HG02763 (cell line): Measurements from ENCODE around the gene CHD9NB.
A peak's percentile ranks its signal among the peaks of the same experiment; 100 is the strongest.
"Not testable (repeated sequence)": the region's sequence is repeated elsewhere in the genome, so short reads cannot be mapped to it uniquely, and the experiment has no call there.

Experiments used
- ATAC-seq: cut with Tn5 transposase; IDR thresholded peaks from one replicate; pipeline ENCODE4 v1.9.1; 2021; ENCODE audit warnings: mild to moderate bottlenecking, moderate library complexity; ENCODE audit not compliant: unreplicated experiment

CHD9NB gene

DNA sequence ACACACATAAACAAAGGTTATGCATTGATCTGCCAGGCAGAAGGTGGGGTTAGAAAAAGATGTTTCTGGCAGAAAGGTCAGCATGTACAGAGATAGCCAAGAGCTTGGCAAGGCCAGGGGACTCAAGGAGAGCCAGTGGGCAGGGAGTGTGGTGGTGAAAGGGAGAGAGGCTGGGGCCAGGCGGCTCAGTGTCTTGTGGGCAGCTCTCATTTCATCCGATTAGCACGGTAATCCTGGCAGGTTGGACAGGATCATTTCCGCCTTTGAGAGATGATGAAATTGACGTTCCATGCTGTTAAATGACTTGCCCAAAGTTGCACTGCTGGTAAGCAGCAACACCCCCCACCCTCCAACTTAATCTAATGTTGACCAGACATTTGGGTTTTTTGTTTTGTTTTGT, 5.7 kb upstream of the CHD9NB start:
- ATAC-seq = no peak

DNA sequence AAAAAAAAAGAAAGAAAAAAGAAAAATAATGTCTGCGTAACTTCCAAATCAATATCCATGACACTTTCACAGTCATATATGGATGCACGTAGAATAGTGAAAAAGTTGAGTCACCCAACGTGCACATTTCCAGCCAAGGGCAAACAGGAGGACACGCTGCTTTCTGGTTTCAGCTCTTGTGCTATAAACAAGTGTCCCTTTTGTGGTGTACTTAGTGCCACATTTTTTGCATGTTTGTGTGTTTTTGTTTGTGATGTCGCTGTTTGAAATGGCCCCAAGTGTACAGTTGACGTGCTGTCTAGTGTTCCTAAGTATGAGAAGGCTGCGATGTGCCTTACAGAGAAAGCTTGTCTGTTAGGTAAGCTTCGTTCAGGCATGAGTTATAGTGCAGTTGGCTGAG, 5.0 kb upstream of the CHD9NB start:
- ATAC-seq = no peak

DNA sequence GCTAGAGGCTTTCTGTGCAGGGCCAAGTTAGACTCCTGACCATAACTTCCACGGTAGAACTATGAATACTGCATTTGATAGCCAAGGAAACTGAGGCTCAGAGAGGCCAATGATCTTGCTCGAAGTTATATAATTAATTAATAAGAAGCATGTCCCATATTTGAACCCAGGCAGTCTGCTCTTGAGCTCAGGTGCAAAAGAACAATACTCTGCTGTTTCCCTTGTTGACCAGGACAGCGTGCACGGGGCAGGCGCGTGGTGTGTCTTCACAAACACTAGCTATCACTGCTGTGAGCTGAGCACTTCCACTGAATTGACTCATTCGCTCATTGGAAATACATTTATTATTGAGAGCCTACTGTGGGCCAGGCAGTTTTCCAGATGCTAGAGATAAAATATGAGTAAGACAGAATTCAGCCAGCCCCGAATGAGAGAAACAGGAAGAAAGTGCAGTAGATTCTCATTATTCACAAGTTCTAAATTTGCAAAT, 3.7 kb upstream of the CHD9NB start:
- no peak for ATAC-seq

DNA sequence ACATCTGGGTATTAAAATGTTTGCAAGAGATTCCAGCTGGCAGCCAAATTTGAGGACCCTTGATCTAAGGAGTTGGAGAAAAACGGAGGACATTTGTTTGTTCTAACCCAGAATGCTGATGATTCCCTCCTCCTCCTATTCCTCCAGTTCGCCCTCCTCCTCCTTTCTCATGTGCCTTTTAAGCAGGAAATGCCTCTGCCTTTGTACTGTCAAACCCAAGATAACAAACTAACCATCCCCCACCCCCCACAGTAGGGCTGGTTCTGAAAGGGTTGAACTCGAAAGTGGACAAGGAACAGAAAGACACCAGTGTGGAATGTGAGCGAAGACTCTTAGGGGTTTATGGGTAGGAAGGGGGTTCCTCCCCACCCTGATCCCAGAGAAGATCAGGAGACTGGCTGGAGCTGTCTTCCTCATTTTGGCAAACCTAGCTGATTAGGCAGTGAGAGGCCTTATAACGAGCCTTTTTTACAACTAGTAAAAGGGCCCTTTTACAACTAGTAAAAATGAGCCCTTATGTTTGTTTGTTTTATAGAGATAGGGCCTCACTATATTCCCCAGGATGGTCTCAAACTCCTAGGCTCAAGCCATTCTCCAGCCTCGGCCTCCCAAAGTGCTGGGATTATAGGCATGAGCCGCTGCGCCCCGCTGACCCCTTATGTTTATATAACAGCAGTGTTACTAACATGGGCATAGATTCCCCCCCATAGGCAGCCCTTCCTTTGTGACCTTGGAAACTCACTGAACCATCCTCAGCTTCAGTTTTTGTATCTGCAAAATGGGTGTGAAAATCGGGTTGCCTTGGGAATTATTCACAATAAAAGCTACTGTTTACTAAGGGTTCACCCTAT, 3.1 kb upstream of the CHD9NB start:
- no peak for ATAC-seq

DNA sequence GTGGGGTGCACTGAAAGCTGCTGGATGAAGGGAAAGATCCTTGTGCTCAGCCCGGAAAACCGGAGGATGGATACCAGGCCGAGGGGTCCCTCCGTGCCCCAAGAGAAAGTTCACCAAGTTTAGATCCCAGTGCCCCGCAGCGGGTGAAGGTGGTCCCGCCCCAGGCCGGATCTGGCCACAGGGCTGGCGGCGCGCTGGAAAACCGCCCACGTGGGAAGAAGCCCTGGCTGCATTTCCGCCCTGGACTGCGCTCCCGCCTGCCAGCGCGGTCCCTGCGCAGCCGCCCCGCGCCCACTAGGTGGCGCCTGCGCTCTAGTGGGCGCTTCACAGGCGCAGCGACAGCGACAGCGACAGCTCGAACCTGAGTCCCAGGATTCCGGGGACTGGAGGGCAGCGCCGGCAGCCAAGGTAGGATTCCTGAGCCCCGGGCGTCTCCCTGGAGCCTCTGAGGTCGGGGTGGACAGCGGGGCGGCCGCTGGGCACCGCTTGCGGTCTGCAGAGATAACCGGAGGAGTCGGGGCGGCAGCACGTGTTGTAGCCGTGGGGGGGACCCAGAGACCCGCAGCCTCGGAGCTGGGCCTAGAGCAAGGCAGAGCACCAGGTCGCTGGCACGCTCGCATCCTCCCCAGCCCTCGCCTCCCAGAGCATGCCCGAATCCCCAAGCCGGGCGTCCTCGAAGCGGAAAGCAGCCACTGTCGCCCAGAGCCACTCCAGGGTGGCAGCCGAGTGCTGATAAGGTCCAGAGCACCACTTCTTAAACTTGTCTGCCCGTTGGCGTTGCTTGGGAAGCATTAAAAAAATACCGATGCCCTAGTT, 2.2 kb upstream of the CHD9NB start, which contains the start of gene CHD9:
Gene CHD9, plus strand, starts transcription at position 322 of the 816 bp plus-strand sequence. CDS start 101,099 bp downstream, outside the sequence.
- peak; percentile 85 for ATAC-seq

DNA sequence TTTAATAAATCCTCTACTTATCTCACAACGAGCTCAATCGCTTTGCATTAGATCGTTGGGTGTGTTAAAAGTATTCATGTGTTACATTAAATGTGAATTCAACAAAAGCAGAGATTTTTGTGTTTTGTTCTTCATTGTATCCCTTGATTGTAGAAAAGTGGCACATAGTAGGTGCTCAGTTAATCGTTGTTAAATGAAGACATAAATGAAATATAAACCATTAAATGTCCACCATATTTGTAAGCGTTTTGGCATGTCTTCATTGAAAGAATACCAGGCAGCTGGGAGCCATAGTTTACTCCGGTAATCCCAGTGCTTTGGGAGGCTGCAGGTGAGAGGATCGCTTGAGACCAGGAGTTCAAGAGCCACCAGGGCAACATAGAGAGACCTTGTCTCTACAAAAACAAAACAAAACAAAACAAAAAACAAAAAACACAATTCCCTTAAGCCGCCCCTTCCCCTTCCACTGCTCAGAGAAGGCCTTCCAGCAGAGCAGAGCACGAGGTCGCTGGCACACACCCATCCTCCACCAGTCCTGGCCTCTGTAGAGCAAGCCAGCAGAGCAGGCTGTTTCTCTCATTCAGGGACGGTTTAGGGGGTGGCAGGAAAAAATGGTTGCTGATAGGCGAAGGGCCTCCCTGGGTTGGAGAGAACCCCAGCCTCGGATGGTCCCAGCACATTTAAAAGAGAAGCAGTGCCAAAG, 1.4 kb upstream of the CHD9NB start:
- peak; percentile 25 for ATAC-seq

DNA sequence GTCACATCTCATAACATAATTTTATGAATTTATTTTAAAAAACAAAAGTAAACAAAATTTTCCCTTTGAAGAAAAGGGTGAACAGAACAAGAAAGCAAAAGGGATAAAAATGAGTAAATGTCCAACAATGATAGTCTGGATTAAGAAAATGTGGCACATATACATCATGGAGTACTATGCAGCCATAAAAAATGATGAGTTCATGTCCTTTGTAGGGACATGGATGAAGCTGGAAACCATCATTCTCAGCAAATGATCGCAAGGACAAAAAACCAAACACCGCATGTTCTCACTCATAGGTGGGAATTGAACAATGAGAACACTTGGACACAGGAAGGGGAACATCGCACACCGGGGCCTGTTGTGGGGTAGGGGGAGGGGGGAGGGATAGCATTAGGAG, 1.4 kb downstream of the CHD9NB start:
- ATAC-seq = not testable (repeated sequence)

DNA sequence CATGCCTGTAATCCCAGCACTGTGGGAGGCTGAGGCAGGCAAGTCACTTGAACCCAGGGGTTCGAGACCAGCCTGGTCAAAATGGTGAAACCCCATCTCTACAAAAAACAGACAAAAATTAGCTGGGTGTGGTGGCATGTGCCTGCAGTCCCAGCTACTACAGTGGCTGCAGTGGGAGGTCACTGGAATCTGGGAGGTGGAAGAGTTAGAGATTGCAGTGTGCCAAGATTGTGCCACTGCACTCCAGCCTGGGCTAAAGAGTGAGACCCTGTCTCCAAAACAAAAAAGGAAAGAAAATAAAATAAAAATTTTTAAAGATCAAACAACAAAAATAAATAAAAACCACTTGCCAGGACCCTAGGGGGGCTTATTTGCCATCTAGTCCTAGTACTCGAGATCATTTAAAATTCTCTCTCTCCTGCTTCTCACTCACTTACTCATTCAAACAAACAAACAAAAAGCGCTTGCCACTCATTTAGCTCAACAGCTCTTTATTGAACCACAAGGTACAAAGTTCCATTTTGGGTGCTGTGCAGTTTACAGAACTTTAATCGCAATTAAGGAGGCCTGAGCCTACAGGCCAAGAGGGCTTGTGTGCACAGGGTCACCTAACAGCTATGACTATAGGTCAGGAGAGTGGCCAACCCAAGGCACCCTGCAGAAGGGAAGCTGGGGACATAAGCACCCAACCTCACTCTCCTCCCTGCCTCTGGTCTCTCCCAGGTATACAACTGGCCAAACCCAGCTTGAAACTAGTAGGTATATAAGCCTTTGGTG, 4.4 kb downstream of the CHD9NB start:
- ATAC-seq = no peak

DNA sequence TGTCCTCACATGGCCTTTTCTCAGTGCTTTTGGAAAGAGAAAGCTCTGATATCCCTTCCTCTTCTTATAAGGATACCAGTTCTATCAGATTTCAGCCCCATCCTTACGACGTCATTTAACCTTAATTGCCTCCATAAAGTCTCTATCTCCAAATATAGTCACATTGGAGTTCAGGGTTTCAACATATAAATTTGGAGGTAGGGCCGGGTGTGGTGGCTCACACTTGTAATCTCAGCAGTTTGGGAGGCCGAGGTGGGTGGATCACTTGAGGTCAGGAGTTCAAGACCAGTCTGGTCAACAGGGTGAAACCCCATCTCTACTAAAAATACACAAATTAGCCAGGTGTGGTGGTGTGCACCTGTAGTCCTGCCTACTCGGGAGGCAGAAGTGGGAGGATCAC, 5.2 kb downstream of the CHD9NB start:
- ATAC-seq = not testable (repeated sequence)

DNA sequence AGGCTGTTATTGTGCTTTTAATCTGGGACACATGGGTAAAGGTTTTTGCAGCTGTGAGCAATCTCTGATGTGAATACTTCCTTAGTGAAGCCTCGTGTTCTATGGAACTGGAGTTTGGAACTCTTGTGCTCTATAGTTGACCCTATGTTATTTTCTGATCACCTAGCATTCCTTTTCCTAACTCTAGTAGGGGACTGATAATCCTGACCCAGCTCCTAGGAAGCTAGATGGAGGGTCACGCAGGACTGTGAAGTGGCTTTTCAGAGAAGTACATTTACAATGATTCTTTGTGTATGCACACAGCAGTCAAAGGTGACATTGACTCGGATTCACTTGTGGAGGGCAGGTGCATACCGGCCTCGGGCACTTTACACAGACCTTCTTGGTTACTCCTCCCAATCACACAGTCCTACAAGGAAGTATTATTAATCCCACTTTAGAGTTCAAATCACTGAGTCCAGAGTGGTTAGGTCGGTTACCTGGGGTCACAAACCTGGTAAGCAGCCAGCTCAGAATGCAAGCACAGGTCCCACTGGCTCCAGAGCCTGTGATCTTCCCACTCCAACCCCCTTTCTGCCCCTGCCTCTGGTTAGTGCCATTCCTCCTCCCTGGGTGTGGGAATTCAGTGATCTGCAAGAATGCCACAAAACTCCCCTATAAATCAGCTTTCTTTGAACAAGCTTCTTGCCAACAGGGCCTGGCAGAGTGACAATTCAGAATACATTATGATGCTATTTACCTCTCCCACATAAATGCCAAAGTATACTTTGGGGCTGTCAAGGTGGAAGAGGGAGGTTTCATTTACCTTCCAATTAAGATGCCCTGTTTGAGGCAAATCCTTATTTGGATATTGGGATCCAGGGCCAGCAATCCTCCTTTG, 7.1 kb downstream of the CHD9NB start:
- ATAC-seq = no peak

DNA sequence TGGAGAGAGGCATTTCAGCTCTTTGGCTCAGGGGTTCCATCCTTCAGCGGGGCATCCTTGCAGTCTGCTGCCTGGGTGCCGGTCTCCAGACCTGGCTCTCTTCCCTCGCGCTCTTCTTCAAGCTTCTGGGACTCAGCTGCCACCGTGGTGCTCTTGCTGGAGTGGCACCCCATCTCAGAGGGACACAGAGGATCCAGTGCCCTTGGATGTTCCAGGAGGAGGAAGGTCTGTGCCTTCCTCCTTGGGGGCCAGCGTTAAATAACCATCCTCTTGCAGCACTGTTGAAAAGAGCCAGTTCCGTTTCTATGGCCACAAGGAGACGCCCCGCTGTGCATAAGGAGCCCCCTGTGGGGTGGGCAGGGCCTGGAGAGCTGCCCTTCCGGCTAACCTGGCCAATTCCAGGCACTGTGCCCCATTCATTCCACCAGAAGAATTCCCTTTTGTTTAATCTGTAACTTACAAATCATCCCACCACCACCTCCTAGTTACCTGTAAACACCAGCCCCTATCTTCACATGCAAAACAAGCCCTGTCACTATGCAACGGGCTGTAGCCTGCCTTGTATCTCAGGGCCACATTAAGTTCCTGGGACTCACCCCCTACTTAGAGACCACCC, 8.6 kb downstream of the CHD9NB start:
- no peak for ATAC-seq

DNA sequence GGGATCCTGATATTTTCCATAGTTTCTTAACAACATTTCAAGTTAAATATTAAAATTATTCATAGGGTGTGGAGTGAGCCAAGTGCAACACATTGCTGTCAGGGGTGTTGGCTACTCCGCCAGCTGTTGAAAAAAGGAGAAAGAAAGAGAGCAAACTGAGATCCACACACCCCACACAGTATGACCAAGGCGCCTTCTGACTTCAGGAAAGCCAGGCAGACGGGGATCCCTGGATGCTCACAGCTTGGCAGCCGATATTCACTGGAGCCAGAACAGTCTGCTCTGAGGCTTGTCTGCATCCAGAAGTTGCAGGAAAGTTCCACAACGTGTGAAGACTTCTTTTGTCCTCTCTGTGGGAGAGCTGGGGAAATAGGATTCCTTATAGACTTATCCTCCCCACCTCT, 9.3 kb downstream of the CHD9NB start:
- no peak for ATAC-seq

DNA sequence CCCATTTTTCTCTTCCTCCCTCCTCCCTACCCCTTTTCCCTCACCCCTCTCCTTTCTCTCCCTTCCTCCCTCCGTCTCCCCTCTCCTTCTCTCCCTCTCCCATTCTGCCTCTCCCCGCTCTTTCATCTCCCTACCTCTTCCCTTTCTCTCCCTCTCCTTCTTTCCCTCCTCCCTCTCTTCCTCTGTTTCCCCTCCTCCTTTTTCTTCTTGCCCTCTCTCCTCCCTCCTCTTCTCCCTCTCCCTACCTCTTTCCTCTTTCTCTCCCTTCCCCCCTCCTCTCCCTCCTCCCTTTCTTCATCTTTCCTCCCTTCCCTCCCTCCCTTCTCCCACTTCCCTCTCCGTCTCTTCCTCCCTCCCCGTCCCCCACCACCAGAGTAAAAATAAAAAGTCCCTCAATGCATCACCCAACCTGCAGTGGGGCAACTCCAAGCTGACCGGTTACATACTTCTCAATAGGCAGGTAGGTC, 10.4 kb downstream of the CHD9NB start:
- ATAC-seq = no peak

DNA sequence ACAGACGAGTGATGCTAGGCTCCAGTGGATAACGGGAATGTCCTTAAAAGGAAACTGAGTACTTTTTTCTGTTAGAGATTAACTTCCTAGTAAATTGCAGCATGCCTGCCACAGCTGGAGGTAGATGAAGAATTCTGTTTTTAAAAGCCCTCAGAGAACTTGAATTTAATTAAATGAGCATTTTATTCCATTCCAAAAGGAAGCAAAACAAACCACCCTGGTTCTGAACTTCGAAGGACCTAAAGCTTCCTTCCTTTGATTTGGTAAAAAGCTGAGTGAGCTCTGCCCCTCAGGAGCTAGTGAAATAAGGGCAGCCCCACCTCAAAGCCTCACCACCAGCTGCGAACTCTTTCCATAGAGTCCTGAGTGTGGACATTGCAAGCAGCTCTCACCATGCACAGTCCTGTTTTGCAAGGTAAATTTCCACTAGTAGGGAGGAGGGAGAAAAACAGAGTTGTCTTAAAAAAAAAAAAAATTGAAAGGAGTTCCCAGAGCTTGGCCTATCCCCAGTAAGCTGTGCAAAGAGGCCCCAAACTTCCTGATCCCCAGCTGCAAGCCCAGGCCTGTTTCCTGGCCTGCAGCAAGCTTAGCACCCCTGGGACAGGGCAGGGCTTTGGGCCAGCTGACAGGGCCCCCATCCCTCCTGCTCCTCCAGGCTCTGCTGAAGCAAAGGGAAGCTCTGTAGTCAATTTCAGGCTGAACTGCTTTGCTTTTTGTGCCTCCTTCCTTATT, 11.2 kb downstream of the CHD9NB start:
- ATAC-seq = no peak

DNA sequence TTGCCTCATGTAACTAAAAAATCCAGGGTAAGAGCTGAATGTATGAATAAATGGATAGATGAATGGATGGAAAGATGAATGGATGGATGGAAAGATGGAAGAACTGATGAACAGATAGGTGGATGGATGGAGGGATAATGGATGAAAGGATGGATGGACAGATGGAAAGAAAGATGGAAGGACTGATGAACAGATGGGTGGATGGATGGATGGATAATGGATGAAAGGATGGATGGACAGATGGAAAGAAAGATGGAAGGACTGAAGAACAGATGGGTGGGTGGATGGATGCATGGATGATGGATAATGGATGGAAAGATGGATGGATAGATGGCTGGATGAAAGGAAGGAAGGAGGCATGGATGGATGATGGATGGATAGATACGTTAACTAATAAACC, 11.9 kb downstream of the CHD9NB start:
- ATAC-seq = no peak

DNA sequence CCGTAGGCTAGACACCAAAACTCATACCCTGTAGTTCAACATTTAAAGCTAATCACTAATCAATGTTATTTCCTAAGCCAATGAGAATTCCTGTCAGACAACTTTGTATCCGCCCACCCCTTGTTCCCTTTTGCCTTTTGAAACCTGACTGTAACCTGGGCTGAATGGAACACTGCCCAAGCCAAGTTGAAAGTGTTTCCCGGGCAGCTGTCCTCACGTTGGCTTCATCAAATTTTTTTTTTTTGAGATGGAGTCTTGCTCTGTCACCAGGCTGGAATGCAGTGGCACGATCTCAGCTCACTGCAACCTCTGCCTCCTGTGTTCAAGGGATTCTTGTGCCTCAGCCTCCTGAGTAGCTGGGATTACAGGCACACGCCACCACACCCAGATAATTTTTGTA, 16.0 kb downstream of the CHD9NB start:
- not testable (repeated sequence) for ATAC-seq

DNA sequence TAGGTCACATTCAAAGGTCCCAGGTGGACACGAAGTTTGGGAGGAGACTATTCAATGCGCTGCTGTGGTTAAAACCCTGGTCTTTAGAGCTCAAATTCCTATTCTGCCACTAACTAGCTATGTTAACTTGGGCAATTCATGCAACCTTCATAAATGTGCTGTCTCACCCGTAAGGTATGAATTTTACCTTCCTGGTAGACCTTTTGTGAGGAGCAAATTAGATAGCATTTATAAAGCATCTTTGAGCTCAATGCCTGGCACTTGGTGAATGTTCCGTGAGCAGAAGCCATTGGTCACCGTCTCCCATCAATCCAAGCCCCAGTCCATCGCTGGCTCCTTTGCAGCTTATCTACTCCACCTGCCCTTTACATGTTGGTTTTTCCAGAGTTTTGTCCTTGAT, 16.6 kb downstream of the CHD9NB start:
- ATAC-seq = no peak
